ENCODE data around the gene RCAN2.

RCAN2 gene

DNA sequence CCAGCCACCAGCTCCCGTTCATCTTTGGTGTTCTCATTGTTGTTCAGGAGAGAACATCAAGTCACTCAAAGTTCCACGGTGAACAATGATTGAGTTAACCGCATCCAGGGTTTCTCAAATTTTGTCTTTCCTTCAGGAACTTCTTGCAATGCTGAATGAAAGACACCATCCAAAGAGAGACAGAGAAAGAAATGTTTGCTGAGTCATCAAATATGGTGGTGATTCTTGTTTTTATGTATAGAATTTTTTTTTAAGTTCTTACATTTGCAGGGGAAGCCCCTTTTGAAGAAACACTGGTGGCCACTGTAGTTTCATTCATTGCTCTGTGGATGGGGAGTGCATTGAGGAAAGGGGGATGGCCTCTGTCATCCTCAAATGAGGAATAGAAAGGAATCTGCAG is 258.1 kb downstream of the RCAN2 start:
- no peak overlapping the region for H3K27ac ChIP-seq
- TF ChIP-seq, protein P1, sequence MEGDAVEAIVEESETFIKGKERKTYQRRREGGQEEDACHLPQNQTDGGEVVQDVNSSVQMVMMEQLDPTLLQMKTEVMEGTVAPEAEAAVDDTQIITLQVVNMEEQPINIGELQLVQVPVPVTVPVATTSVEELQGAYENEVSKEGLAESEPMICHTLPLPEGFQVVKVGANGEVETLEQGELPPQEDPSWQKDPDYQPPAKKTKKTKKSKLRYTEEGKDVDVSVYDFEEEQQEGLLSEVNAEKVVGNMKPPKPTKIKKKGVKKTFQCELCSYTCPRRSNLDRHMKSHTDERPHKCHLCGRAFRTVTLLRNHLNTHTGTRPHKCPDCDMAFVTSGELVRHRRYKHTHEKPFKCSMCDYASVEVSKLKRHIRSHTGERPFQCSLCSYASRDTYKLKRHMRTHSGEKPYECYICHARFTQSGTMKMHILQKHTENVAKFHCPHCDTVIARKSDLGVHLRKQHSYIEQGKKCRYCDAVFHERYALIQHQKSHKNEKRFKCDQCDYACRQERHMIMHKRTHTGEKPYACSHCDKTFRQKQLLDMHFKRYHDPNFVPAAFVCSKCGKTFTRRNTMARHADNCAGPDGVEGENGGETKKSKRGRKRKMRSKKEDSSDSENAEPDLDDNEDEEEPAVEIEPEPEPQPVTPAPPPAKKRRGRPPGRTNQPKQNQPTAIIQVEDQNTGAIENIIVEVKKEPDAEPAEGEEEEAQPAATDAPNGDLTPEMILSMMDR (conservative IDR thresholded peaks at IDR 0.05): no peak
- TF ChIP-seq ZFX (IDR thresholded peaks at IDR 0.05): no peak

DNA sequence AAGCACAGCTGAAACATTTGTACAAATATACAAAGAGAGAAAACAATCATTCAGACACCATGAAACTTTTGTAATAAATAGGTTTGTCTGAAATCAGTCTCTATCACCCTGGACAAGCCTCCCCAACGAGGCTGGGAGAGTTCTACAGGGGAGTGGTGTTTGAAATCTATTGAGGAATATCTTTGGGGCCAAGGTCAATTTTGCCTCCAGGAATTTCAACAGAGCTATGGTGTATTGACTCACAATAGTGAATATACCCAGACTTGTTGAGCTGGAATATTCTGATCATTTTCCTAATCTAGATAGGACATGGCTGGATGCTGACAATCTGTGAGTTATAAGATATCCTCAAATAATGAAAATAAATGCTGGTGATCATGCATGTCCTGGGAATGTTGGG is 269.0 kb downstream of the RCAN2 start:
- no peak overlapping the region for H3K27ac ChIP-seq
- no peak for TF ChIP-seq ZFX (IDR thresholded peaks at IDR 0.05)
- TF ChIP-seq, protein P1 (conservative IDR thresholded peaks at IDR 0.05): no peak

DNA sequence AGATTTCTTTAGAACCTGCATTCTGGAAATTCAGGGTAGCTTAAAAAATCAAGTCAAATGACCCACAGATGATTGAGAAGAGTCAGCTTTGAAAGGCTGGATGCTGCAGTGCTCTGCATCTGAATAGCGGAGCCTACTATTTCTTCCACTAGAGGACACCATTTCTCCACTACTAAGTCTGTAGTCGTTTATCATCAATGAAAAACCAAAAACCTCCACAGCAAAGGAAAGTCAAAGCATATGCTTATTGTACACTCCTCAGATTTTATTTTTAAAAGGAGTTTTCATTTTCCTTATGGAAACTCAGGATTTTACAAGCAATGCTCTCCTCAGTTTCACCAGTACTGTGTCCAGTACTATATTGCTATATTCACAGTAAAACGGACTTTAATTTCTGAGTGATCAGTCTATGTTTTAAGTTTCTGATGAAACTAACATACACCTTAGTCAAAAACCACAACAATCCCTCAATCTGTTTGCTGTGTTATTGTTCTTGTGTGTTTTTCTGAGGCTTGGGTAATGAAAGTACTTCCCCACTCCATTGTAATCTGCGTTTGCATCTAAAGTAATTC is 269.9 kb downstream of the RCAN2 start:
- no peak overlapping the region for H3K27ac ChIP-seq
- TF ChIP-seq, protein P1 (conservative IDR thresholded peaks at IDR 0.05): peak; percentile 97
- TF ChIP-seq ZFX (IDR thresholded peaks at IDR 0.05): no peak

DNA sequence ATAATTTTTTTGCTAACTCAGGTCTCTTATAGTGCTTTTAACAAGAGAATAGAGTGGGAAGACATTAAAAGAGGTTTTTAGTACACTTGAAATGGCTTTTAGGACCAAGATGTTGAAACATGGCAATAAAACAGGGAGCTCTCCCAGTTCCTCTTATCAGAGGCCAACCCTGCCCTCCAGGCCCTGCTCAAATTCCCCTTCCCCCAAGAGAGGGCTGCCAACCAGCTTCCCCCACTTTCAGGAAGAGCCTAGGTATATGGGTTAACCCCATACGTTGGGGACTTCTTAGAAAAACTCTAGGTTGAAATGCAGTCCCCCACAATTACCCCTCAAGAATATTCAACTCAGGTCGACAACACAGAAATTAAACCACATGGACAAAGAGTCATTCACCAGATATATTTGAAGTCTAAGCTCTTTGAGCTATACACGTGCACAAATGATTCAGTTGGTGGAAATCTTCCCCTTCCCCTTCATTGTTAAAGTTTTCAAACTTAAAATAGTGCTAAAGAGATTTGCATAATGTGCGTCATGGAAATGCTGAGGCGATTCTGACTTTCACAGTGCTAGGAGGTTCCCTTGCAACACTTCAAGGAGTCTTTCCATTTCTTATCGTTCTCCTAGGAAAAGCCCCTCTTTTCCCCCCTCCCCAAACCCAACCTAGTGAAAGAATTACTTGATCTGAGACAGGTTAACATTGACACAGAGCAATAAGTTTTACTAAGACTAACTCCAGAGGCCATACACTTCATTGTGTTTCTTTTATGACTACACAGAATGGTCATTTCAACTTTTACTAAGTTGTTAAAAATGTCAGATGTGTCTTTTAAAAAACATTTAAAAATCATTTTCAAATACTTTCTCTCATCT is 270.7 kb downstream of the RCAN2 start:
- TF ChIP-seq, protein P1 (conservative IDR thresholded peaks at IDR 0.05): 0 out of 2 replicates have a peak, but pooled peaks have one; percentile 35
- no peak for TF ChIP-seq ZFX (IDR thresholded peaks at IDR 0.05)
- H3K27ac ChIP-seq: no peak overlapping the region

DNA sequence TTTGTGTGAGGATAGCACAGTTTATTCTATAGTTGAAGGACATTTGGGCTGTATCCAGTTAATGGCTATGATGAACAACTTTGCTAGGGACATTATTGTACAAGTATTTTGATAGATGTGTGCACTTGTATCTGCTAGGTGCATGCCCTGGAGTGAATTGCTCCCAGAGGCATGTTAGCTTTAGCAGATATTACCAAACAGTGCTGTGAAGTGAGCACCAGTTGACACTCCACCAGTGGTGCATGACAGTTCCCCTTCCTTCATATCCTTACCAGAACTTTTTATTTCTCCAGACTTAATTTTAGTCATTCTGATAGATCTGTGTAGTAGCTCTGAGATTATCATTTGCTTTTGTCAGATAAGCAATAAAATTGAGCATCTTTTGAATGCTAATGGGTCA is 271.6 kb downstream of the RCAN2 start:
- no peak overlapping the region for H3K27ac ChIP-seq
- TF ChIP-seq ZFX (IDR thresholded peaks at IDR 0.05): no peak
- TF ChIP-seq, protein P1 (conservative IDR thresholded peaks at IDR 0.05): no peak

DNA sequence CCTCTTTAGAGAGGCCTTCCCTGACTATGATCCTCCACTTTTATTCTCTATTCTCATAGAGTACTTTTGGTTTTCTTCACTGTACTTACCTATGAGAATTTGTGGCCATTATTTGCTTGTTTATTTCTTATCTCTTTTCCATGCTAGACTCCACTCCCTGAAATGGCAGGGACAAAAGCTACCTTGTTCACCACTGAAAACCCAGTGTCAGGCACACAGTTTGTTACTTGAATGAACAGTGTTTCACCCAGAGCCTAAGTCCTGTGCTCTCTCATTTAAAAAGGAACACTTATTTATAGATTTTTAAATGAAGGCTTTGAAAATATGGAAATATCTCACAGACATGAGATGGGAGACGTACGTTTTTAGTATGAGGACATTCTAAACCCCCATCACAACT is 272.8 kb downstream of the RCAN2 start:
- TF ChIP-seq ZFX (IDR thresholded peaks at IDR 0.05): no peak
- TF ChIP-seq, protein P1 (conservative IDR thresholded peaks at IDR 0.05): no peak
- no peak overlapping the region for H3K27ac ChIP-seq

DNA sequence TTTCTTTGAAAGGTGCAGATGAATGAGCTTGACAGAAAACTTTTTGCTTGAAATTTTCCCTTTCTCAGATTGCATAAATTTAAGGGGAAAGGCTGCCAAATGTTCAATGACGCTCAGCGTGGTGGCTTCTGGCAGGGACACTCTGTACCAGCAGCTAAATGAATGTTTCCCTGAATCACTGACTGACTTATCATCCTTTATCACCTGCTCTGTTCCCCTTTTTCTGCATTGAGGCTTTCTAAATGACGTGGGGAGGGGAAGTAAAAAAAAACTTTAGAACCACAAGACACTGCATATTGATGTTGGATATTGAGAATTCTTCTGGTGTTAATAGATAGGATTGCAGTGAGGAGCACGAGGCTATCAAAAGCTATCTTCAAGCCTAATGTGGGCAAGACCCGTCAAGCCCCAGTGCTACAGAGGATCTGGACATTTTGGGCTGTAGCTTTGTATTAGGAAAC is 273.5 kb downstream of the RCAN2 start:
- H3K27ac ChIP-seq: no peak overlapping the region
- TF ChIP-seq ZFX (IDR thresholded peaks at IDR 0.05): no peak
- TF ChIP-seq, protein P1 (conservative IDR thresholded peaks at IDR 0.05): no peak
